ENCODE results near the gene RASL10A.
A peak's percentile ranks its signal among the peaks of the same experiment; 100 is the strongest.

The RASL10A gene

GRCh38 chr22:29337631-29338284 lies 22.3 kb upstream of the RASL10A start:
- no peak for DNase-seq

GRCh38 chr22:29336751-29337490 lies 21.4 kb upstream of the RASL10A start:
- DNase-seq: no peak

- DNase-seq: no peak
Observed at GRCh38 chr22:29335656-29336055, 20.2 kb upstream of the RASL10A start.

GRCh38 chr22:29334696-29335344 lies 19.3 kb upstream of the RASL10A start:
- no peak for DNase-seq

- no peak for DNase-seq
Observed at GRCh38 chr22:29334148-29334547, 18.7 kb upstream of the RASL10A start.

GRCh38 chr22:29332886-29333496 lies 17.5 kb upstream of the RASL10A start:
- DNase-seq: no peak

GRCh38 chr22:29331658-29332300 lies 16.3 kb upstream of the RASL10A start:
- DNase-seq: no peak

- no peak for DNase-seq
Observed at GRCh38 chr22:29331213-29331612, 15.7 kb upstream of the RASL10A start.

GRCh38 chr22:29330753-29331152 lies 15.3 kb upstream of the RASL10A start:
- peak; percentile 26 for DNase-seq

GRCh38 chr22:29330291-29330690 lies 14.8 kb upstream of the RASL10A start:
- no peak for DNase-seq

GRCh38 chr22:29329581-29329980 lies 14.1 kb upstream of the RASL10A start:
- no peak for DNase-seq

- DNase-seq: peak; percentile 50
Observed at GRCh38 chr22:29328566-29329500, 13.3 kb upstream of the RASL10A start.

GRCh38 chr22:29328055-29328454 lies 12.6 kb upstream of the RASL10A start:
- no peak for DNase-seq

- no peak for DNase-seq
Observed at GRCh38 chr22:29327089-29327764, 11.7 kb upstream of the RASL10A start.

GRCh38 chr22:29326481-29326880 lies 11.0 kb upstream of the RASL10A start:
- DNase-seq: no peak

- no peak for DNase-seq
Observed at GRCh38 chr22:29325785-29326315, 10.4 kb upstream of the RASL10A start.

GRCh38 chr22:29325356-29325755 lies 9.9 kb upstream of the RASL10A start:
- DNase-seq: no peak

GRCh38 chr22:29323641-29324040 lies 8.1 kb upstream of the RASL10A start:
- DNase-seq: no peak

GRCh38 chr22:29320546-29320945 lies 5.0 kb upstream of the RASL10A start:
- no peak for DNase-seq

GRCh38 chr22:29319072-29319471 lies 3.6 kb upstream of the RASL10A start:
- DNase-seq: no peak

GRCh38 chr22:29317827-29318454 lies 2.4 kb upstream of the RASL10A start:
- no peak for DNase-seq

Measured in NCI-H226 (cell line).